Transverse colon (tissue), 4 donors: Measurements from ENCODE around the gene GNAL.

ENCODE experiments used
- CTCF ChIP-seq, 5 experiments: fragments of 200-600 bp in 3 of 5; fragments of 450-650 bp in 2 of 5; sonication (generic) in 3 of 5; IDR thresholded peaks; 1 replicate in 2 of 5; 2 replicates in 3 of 5; pipeline ENCODE4 v1.5.1; 2016 to 2017; ENCODE audit warnings: antibody characterized with exemption in 5 of 5, inconsistent platforms in 3 of 5, mild to moderate bottlenecking in 2 of 5, moderate library complexity in 1 of 5
- POLR2AphosphoS5 ChIP-seq, 3 donors: sonication (generic); formaldehyde crosslinking; IDR thresholded peaks; one replicate each; pipeline ENCODE4 v1.6.1; 2016; ENCODE audit warnings: antibody characterized with exemption in 3 of 3

- TF ChIP-seq POLR2AphosphoS5 (IDR thresholded peaks at IDR 0.05) (no peak), CTCF (IDR thresholded peaks at IDR 0.05) (no peak)
Measured at GRCh38 chr18:11700876-11701275, 11.8 kb downstream of the GNAL start.
